AG04449 (cell line): ENCODE data around the gene HNRNPUL1.

ENCODE experiments used
- CTCF ChIA-PET: fragments of 350-600 bp; formaldehyde crosslinking; extraction: SDS; loops from one replicate; lab custom pipeline; 2021; ENCODE audit warnings: antibody characterized with exemption; lab: Yijun Ruan, JAX
- POLR2A ChIA-PET: fragments of 400-600, 350-600 bp; formaldehyde crosslinking; extraction: SDS; loops from one replicate; lab custom pipeline; 2020; ENCODE audit warnings: antibody characterized with exemption, inconsistent platforms; lab: Yijun Ruan, JAX
- DNase-seq: peaks from one replicate; pipeline ENCODE4 v3.0.0-alpha.2; 2010; ENCODE audit warnings: low read depth, low spot score
- H3K4me3 ChIP-seq: 2 replicates; pipeline ENCODE4 v1.5.1; 2011; ENCODE audit warnings: low read depth, mild to moderate bottlenecking, control low read depth, low read length
- CTCF ChIP-seq: IDR thresholded peaks from one replicate; pipeline ENCODE4 v1.5.1; 2011; ENCODE audit warnings: mild to moderate bottlenecking, moderate library complexity, low read length, control low read depth, inconsistent platforms; ENCODE audit not compliant: insufficient read depth; ENCODE audit errors: missing control alignments

The HNRNPUL1 gene

GRCh38 chr19:41220811-41221210 is 43.4 kb upstream of the HNRNPUL1 start:
- no peak for TF ChIP-seq CTCF
- ChIA-PET CTCF (interaction anchor here (1.0 to 2.7 kb wide), 7 partner anchors 14 to 102 kb away, joined by 4 to 10 read pairs (median 8); no protein-coding TSS in a partner anchor), POLR2A (interaction anchor here (0.7 to 2.3 kb wide), 3 partner anchors 11 to 43 kb away, joined by 3 to 9 read pairs (median 4); partner anchors contain the start of gene HNRNPUL1)
- peak overlapping the region; percentile 90 for H3K4me3 ChIP-seq
- no peak for DNase-seq

- TF ChIP-seq CTCF, result no peak
- CTCF ChIA-PET, result interaction anchor here (1.0 to 2.7 kb wide), 7 partner anchors 15 to 101 kb away, joined by 4 to 10 read pairs (median 8); no protein-coding TSS in a partner anchor
- POLR2A ChIA-PET, result no interaction called here
- no peak for DNase-seq
- H3K4me3 ChIP-seq, result peak overlapping the region; percentile 90
Observed at GRCh38 chr19:41221514-41222205, 42.5 kb upstream of the HNRNPUL1 start.

- H3K4me3 ChIP-seq, result peak overlapping the region; percentile 25
- no peak for DNase-seq
- POLR2A ChIA-PET, result interaction anchor here (1.6 to 2.5 kb wide), 2 partner anchors 11 to 42 kb away, joined by 3 to 18 read pairs; partner anchors contain the start of gene HNRNPUL1
- no peak for TF ChIP-seq CTCF
- CTCF ChIA-PET, result interaction anchor here (1.7 to 2.4 kb wide), 2 partner anchors 40 to 86 kb away, joined by 4 to 8 read pairs; no protein-coding TSS in a partner anchor
Observed at GRCh38 chr19:41222240-41222639, 41.9 kb upstream of the HNRNPUL1 start.

GRCh38 chr19:41223431-41224234 is 40.5 kb upstream of the HNRNPUL1 start:
- no peak for DNase-seq
- CTCF ChIA-PET, result interaction anchor here (0.8 to 4.3 kb wide), 6 partner anchors 10 to 85 kb away, joined by 3 to 24 read pairs (median 6); partner anchors contain the start of gene HNRNPUL1
- POLR2A ChIA-PET, result interaction anchor here (0.7 to 2.5 kb wide), 5 partner anchors 10 to 40 kb away, joined by 3 to 18 read pairs (median 3); partner anchors contain the start of gene HNRNPUL1
- no peak for TF ChIP-seq CTCF
- peak overlapping the region; percentile 37 for H3K4me3 ChIP-seq

GRCh38 chr19:41224632-41225031 is 39.5 kb upstream of the HNRNPUL1 start:
- H3K4me3 ChIP-seq, result peak overlapping the region; percentile 3; the same call in 1 of the 2 replicates
- ChIA-PET CTCF (interaction anchor here (1.0 to 4.3 kb wide), 5 partner anchors 9 to 84 kb away, joined by 3 to 24 read pairs (median 7); partner anchors contain the start of gene HNRNPUL1), POLR2A (interaction anchor here (2.5 to 4.0 kb wide), 2 partner anchors 39 kb away, joined by 18 to 28 read pairs; partner anchors contain the start of gene HNRNPUL1)
- no peak for DNase-seq
- TF ChIP-seq CTCF, result no peak
